Measurements from ENCODE around the gene MACROD2. TPM values are rescaled to one million over a fixed set of nuclear protein-coding genes. Genes with fewer than 3 reads are reported as not detected.

The MACROD2 gene
- total RNA-seq, 4 donors from 2014 or later: 4.0 to 14.1 (median 10.4) TPM

DNA sequence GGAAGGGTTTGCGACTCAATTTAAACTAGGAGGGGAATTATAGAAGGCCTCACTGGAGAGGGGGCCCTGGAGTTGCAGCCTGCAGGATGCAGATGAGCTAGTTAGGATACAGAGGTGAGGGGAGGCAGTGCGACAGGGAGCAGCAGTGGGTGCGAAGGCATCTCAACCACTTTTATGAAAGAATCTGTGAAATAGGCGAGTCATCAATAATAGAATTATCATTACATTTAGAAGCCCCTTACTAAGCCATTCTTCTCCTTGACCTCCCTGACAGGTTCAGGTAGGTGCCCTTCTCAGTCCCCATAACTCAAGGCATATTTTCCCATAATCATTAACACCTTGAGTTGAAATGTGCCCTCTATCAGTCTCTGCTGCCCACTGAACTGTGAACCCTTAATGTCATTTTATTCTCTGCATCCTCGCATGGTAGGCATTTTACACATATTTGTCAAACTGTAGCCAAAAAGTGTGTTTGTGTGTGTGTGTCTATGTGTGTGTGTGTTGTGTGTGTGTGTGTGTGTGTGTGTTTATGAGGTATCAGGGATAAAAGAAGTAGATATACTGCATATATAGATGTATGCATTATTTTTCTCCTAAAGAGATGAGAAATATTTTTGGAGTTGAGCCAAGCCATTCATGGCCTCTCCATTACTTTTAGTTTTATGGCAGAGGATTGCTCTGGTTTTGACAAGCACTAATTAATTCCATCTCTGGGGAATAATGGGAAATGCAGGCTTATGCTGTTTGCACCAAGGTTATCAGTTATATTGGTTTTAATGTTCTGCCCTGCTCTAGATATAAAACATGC is 1679.1 kb downstream of the MACROD2 start:
- no peak overlapping the region for H3K4me3 ChIP-seq
- no peak for TF ChIP-seq POLR2A (IDR thresholded peaks at IDR 0.05)
- no peak for TF ChIP-seq EP300 (IDR thresholded peaks at IDR 0.05)
- TF ChIP-seq, protein P1, sequence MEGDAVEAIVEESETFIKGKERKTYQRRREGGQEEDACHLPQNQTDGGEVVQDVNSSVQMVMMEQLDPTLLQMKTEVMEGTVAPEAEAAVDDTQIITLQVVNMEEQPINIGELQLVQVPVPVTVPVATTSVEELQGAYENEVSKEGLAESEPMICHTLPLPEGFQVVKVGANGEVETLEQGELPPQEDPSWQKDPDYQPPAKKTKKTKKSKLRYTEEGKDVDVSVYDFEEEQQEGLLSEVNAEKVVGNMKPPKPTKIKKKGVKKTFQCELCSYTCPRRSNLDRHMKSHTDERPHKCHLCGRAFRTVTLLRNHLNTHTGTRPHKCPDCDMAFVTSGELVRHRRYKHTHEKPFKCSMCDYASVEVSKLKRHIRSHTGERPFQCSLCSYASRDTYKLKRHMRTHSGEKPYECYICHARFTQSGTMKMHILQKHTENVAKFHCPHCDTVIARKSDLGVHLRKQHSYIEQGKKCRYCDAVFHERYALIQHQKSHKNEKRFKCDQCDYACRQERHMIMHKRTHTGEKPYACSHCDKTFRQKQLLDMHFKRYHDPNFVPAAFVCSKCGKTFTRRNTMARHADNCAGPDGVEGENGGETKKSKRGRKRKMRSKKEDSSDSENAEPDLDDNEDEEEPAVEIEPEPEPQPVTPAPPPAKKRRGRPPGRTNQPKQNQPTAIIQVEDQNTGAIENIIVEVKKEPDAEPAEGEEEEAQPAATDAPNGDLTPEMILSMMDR (IDR thresholded peaks at IDR 0.05): no peak
- no peaks in the 10 kb centered on the region for H3K9me3 ChIP-seq
- 92 to 93% methylated on average over 5 of the region's 5 CpGs for WGBS, 2 donors
- DNase-seq (ENCODE audit: low spot score in 2 of 2): no peak
- H3K27ac ChIP-seq: no peak overlapping the region
- H3K27me3 ChIP-seq: no peaks in the 10 kb centered on the region
- H3K4me1 ChIP-seq: no peaks in the 10 kb centered on the region
- no peaks in the 10 kb centered on the region for H3K36me3 ChIP-seq

DNA sequence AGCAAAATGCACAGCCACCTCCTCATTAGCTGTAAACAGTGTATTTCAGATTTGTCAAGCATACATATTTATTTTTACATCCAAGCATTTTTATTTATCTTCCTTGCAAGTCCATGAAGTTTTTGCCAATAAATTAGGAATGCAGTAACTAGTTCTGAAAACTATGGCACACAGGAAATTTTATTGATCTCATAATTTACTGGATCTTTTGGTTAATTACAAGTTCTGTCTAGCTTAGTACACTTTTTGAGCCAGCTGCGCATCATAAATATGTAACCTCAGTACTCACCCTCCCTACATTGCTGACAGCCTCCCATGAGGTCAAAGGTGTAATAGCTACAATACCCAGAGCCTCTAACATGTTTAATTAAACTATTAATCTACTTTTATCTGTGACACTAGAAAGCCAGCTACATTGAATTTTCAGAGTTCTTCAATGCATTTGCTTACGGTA is 1679.8 kb downstream of the MACROD2 start:
- no peaks in the 10 kb centered on the region for H3K27me3 ChIP-seq
- H3K4me3 ChIP-seq: no peak overlapping the region
- H3K27ac ChIP-seq: no peak overlapping the region
- H3K9me3 ChIP-seq: no peaks in the 10 kb centered on the region
- 98% methylated on average over 2 of the region's 2 CpGs for WGBS, 2 donors
- TF ChIP-seq, protein P1 (IDR thresholded peaks at IDR 0.05): no peak
- TF ChIP-seq POLR2A (IDR thresholded peaks at IDR 0.05) (no peak), EP300 (IDR thresholded peaks at IDR 0.05) (no peak)
- H3K36me3 ChIP-seq: no peaks in the 10 kb centered on the region
- DNase-seq (ENCODE audit: low spot score in 2 of 2): no peak
- no peaks in the 10 kb centered on the region for H3K4me1 ChIP-seq

DNA sequence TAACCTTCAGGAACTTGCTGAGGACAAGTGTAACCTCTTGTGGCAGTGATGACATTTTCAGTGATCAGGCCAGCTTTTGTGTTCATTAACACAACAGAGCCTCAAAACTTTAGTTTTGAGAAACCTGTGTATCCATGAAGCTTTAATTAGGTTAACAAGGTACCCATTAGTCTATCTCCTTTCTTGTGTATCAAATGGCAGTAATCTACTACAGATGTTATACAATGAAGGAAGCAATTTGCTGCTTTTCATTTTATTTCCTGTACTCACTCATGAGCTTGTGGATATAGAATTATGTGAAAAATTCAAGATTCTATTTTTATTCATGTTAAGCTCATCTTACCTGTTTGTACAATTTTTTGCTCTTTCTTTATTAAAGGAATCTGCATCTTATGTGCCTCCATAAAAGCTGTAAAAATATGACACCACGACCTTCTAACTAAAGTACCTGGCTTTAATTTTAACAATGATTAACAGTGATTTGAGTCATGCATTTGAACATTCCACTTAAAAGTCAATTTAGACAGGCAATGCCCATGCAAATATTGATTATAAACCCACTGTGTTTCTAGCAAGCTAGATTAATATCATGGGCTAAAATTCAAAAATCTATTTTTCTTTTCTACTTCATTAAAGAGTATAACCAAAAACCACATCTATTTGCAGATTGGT is 1680.6 kb downstream of the MACROD2 start:
- Histone ChIP-seq H3K27me3 (no peaks in the 10 kb centered on the region), H3K4me1 (no peaks in the 10 kb centered on the region), H3K9me3 (no peaks in the 10 kb centered on the region), H3K4me3 (no peak overlapping the region), H3K36me3 (no peaks in the 10 kb centered on the region), H3K27ac (no peak overlapping the region)
- TF ChIP-seq, protein P1 (IDR thresholded peaks at IDR 0.05): no peak
- TF ChIP-seq POLR2A (IDR thresholded peaks at IDR 0.05): no peak
- TF ChIP-seq EP300 (IDR thresholded peaks at IDR 0.05): no peak
- no peak for DNase-seq (ENCODE audit: low spot score in 2 of 2)
- 76 to 79% methylated on average over 1 of the region's 1 CpG for WGBS, 2 donors

DNA sequence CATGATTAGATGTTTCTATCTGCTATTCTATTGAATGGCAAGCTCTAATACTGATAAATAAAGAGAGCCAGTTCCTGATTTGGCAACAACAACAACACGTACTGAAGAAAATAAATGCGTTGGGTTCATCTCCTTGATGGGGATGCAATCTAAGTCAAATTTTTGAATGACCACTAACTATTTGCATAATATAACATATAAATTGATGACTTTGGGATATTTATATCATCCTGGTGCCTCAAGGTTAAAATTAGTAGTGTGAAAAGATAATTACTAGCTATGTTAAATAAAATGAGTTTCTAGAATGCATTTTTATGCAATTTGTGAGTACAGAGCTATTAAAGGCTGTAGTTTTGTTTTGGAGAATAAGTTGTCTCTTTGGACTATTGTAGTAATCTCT is 1681.5 kb downstream of the MACROD2 start:
- Histone ChIP-seq H3K27me3 (no peaks in the 10 kb centered on the region), H3K4me1 (no peaks in the 10 kb centered on the region), H3K27ac (no peak overlapping the region), H3K4me3 (no peak overlapping the region), H3K9me3 (no peaks in the 10 kb centered on the region), H3K36me3 (no peaks in the 10 kb centered on the region)
- no peak for DNase-seq (ENCODE audit: low spot score in 2 of 2)
- 90 to 94% methylated on average over 2 of the region's 2 CpGs for WGBS, 2 donors
- TF ChIP-seq EP300 (IDR thresholded peaks at IDR 0.05): no peak
- TF ChIP-seq POLR2A (IDR thresholded peaks at IDR 0.05): no peak
- TF ChIP-seq, protein P1 (IDR thresholded peaks at IDR 0.05): no peak

DNA sequence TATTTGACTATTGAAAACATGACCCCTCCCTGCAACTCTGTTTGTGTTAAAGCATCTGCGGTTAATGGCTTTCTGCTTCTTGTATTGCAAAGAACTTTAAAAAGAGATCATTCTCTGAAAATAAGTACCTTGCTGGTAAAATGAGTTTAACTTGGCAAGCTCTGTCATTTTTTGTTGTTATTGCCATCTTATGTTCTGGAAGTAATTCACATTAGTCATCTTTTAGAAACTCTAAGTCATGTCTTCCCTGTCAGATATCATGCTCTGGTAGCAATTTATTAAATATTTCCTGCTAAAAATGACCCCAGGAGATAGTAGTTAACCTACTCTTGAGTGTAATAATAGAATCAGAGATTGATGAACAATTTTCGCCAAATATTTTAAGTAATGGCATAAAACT is 1687.4 kb downstream of the MACROD2 start:
- Histone ChIP-seq H3K27ac (no peak overlapping the region), H3K9me3 (no peaks in the 10 kb centered on the region), H3K27me3 (no peaks in the 10 kb centered on the region), H3K4me3 (no peak overlapping the region), H3K4me1 (peaks cover 0 to 7% (median 0%) of the 10 kb centered on the region in 4 donors), H3K36me3 (no peaks in the 10 kb centered on the region)
- 54 to 56% methylated on average over 2 of the region's 2 CpGs for WGBS, 2 donors
- DNase-seq (ENCODE audit: low spot score in 2 of 2): no peak
- TF ChIP-seq, protein P1 (IDR thresholded peaks at IDR 0.05): no peak
- no peak for TF ChIP-seq POLR2A (IDR thresholded peaks at IDR 0.05)

Data from tibial nerve (tissue), 4 donors.